ENCODE results near the gene OCLN. TPM values are rescaled to one million over a fixed set of nuclear protein-coding genes. Genes with fewer than 3 reads are reported as not detected.
"Not testable (repeated sequence)": the region's sequence is repeated elsewhere in the genome, so short reads cannot be mapped to it uniquely, and the experiment has no call there.

The OCLN gene
- total RNA-seq, 2 experiments from 2014 or later = 0.56 to 1.0 TPM

- CTCF ChIA-PET = no interaction called here
- POLR2A ChIA-PET = no interaction called here
- no peak overlapping the region for H3K4me3 Mint-ChIP-seq
- ATAC-seq (no peak), DNase-seq (no peak)
- H3K27me3 Mint-ChIP-seq = no peaks in the 10 kb centered on the region
- TF ChIP-seq CTCF (IDR thresholded peaks at IDR 0.05) = no peak
- no peak overlapping the region for H3K27ac Mint-ChIP-seq
- peaks cover 3% of the 10 kb centered on the region for H3K9me3 Mint-ChIP-seq
- H3K36me3 Mint-ChIP-seq (ENCODE audit: low read depth) = no peaks in the 10 kb centered on the region
- intact Hi-C loops (cut with micrococcal nuclease) = no loop called here
- no peaks in the 10 kb centered on the region for H3K4me1 Mint-ChIP-seq (ENCODE audit: low read depth)
Observed at GRCh38 chr5:69451941-69452647, 40.5 kb upstream of the OCLN start.

- CTCF ChIA-PET; H3K9me3 Mint-ChIP-seq; H3K27me3 Mint-ChIP-seq; H3K36me3 Mint-ChIP-seq (ENCODE audit: low read depth); intact Hi-C loops (cut with micrococcal nuclease); POLR2A ChIA-PET; DNase-seq; H3K4me3 Mint-ChIP-seq; H3K27ac Mint-ChIP-seq; ATAC-seq; H3K4me1 Mint-ChIP-seq (ENCODE audit: low read depth): not testable (repeated sequence)
Observed at GRCh38 chr5:69453487-69453886, 39.1 kb upstream of the OCLN start.

- Mint-ChIP-seq H3K36me3 (ENCODE audit: low read depth) (no peaks in the 10 kb centered on the region), H3K4me1 (ENCODE audit: low read depth) (no peaks in the 10 kb centered on the region), H3K27me3 (no peaks in the 10 kb centered on the region), H3K9me3 (peaks cover 3% of the 10 kb centered on the region), H3K27ac (no peak overlapping the region), H3K4me3 (no peak overlapping the region)
- CTCF ChIA-PET = no interaction called here
- TF ChIP-seq CTCF (IDR thresholded peaks at IDR 0.05) = no peak
- no peak for DNase-seq
- intact Hi-C loops (cut with micrococcal nuclease) = no loop called here
- no peak for ATAC-seq
- POLR2A ChIA-PET = interaction anchor here (1.2 kb wide), 1 partner anchor 25 kb away, joined by 3 read pairs; no protein-coding TSS in a partner anchor
Observed at GRCh38 chr5:69454460-69455249, 37.9 kb upstream of the OCLN start.

GRCh38 chr5:69455428-69455988 is 37.1 kb upstream of the OCLN start:
- intact Hi-C loops (cut with micrococcal nuclease); ATAC-seq; H3K36me3 Mint-ChIP-seq (ENCODE audit: low read depth); CTCF ChIA-PET; H3K4me1 Mint-ChIP-seq (ENCODE audit: low read depth); H3K4me3 Mint-ChIP-seq; DNase-seq; H3K9me3 Mint-ChIP-seq; H3K27ac Mint-ChIP-seq; H3K27me3 Mint-ChIP-seq: not testable (repeated sequence)
- POLR2A ChIA-PET = interaction anchor here (1.2 kb wide), 1 partner anchor 26 kb away, joined by 3 read pairs; no protein-coding TSS in a partner anchor

GRCh38 chr5:69462170-69462569 is 30.4 kb upstream of the OCLN start:
- TF ChIP-seq CTCF (IDR thresholded peaks at IDR 0.05) = no peak
- ChIA-PET CTCF (no interaction called here), POLR2A (no interaction called here)
- Mint-ChIP-seq H3K36me3 (ENCODE audit: low read depth) (no peaks in the 10 kb centered on the region), H3K27ac (no peak overlapping the region), H3K9me3 (no peaks in the 10 kb centered on the region), H3K4me3 (no peak overlapping the region), H3K4me1 (ENCODE audit: low read depth) (no peaks in the 10 kb centered on the region), H3K27me3 (no peaks in the 10 kb centered on the region)
- DNase-seq (no peak), ATAC-seq (no peak)
- intact Hi-C loops (cut with micrococcal nuclease) = no loop called here

- H3K4me1 Mint-ChIP-seq (ENCODE audit: low read depth); H3K27ac Mint-ChIP-seq; H3K4me3 Mint-ChIP-seq; POLR2A ChIA-PET; H3K36me3 Mint-ChIP-seq (ENCODE audit: low read depth); ATAC-seq; H3K27me3 Mint-ChIP-seq; CTCF ChIA-PET; H3K9me3 Mint-ChIP-seq; DNase-seq; intact Hi-C loops (cut with micrococcal nuclease): not testable (repeated sequence)
Observed at GRCh38 chr5:69466375-69466774, 26.2 kb upstream of the OCLN start.
